HG03064 (cell line): ENCODE data around the gene LZTS3.
"Not testable (repeated sequence)": the region's sequence is repeated elsewhere in the genome, so short reads cannot be mapped to it uniquely, and the experiment has no call there.

Source experiments
- ATAC-seq: cut with Tn5 transposase; IDR thresholded peaks from one replicate; pipeline ENCODE4 v1.9.1; 2021; ENCODE audit warnings: low read depth; ENCODE audit not compliant: unreplicated experiment

LZTS3 gene

GRCh38 chr20:3168829-3169590 is 4.3 kb downstream of the LZTS3 start:
- no peak for ATAC-seq

GRCh38 chr20:3168079-3168828 is 5.1 kb downstream of the LZTS3 start:
- ATAC-seq = no peak

GRCh38 chr20:3167738-3168078 is 5.6 kb downstream of the LZTS3 start:
- no peak for ATAC-seq

- no peak for ATAC-seq
These were observed 6.4 kb downstream of the LZTS3 start for GRCh38 chr20:3166913-3167342.

GRCh38 chr20:3166338-3166912 is 6.9 kb downstream of the LZTS3 start:
- ATAC-seq = no peak

GRCh38 chr20:3165473-3166337 is 7.6 kb downstream of the LZTS3 start:
- no peak for ATAC-seq

GRCh38 chr20:3164763-3165410 is 8.5 kb downstream of the LZTS3 start:
- ATAC-seq = no peak

- ATAC-seq = no peak
These were observed 9.1 kb downstream of the LZTS3 start for GRCh38 chr20:3164043-3164762.

- no peak for ATAC-seq
These were observed 10.0 kb downstream of the LZTS3 start for GRCh38 chr20:3163099-3164042.

GRCh38 chr20:3162080-3162611 is 11.2 kb downstream of the LZTS3 start:
- ATAC-seq = no peak

GRCh38 chr20:3161316-3162079 is 11.9 kb downstream of the LZTS3 start:
- no peak for ATAC-seq

GRCh38 chr20:3160418-3160817 is 12.9 kb downstream of the LZTS3 start:
- ATAC-seq = no peak

- no peak for ATAC-seq
These were observed 14.3 kb downstream of the LZTS3 start for GRCh38 chr20:3158968-3159431.

GRCh38 chr20:3157817-3158216 is 15.5 kb downstream of the LZTS3 start:
- no peak for ATAC-seq

GRCh38 chr20:3156811-3157619 is 16.3 kb downstream of the LZTS3 start:
- ATAC-seq = peak; percentile 64

- ATAC-seq = not testable (repeated sequence)
These were observed 21.2 kb downstream of the LZTS3 start for GRCh38 chr20:3152057-3152644.
